OCI-LY7 (cell line): Measurements from ENCODE around the gene COPS9. TPM values are rescaled to one million over a fixed set of nuclear protein-coding genes. Genes with fewer than 3 reads are reported as not detected.

ENCODE experiments used
- BruUV-seq: library from RNA; stranded (reverse); fragments of 400-500 nt; replicated peaks from 2 replicates; lab custom pipeline; 2021; lab: Mats Ljungman, UMichigan
- CTCF ChIA-PET: fragments of 300-600 bp; sonication (Branson Sonifier 250); formaldehyde crosslinking; loops from one replicate; lab custom pipeline; 2022; ENCODE audit warnings: antibody characterized with exemption; ENCODE audit not compliant: unreplicated experiment; lab: Charles Lee
- POLR2A ChIA-PET: fragments of 300-600 bp; sonication (Branson Sonifier 250); formaldehyde crosslinking; loops from one replicate; lab custom pipeline; 2022; ENCODE audit warnings: antibody characterized with exemption; lab: Charles Lee
- DNase-seq: peaks from one replicate; pipeline ENCODE4 v3.0.0-alpha.2; 2015; ENCODE audit warnings: low spot score
- H2AFZ ChIP-seq: fragments of 200-600 bp; sonication (generic), shearing (Covaris generic); 2 replicates; pipeline ENCODE4 v1.6.1; 2014; ENCODE audit warnings: mild to moderate bottlenecking, antibody characterized with exemption, low read length, moderate library complexity
- H3K27ac ChIP-seq: fragments of 200-600 bp; sonication (generic); 2 replicates; pipeline ENCODE4 v1.5.1; 2014; ENCODE audit warnings: mixed run types, low read depth, mild to moderate bottlenecking, moderate library complexity, low read length, inconsistent platforms; ENCODE audit not compliant: poor library complexity, severe bottlenecking
- H3K36me3 ChIP-seq: fragments of 200-600 bp; sonication (generic); 2 replicates; pipeline ENCODE4 v1.6.1; 2014; ENCODE audit warnings: mild to moderate bottlenecking, antibody characterized with exemption, low read length, moderate library complexity, mixed read lengths; ENCODE audit not compliant: insufficient read depth
- H3K4me1 ChIP-seq: fragments of 200-600 bp; sonication (generic); 2 replicates; pipeline ENCODE4 v1.5.1; 2014; ENCODE audit warnings: mild to moderate bottlenecking, low read length; ENCODE audit not compliant: insufficient read depth, poor library complexity, severe bottlenecking
- H3K4me2 ChIP-seq: fragments of 200-600 bp; sonication (generic); 2 replicates; pipeline ENCODE4 v1.6.1; 2014; ENCODE audit warnings: mild to moderate bottlenecking, low read length
- H3K4me3 ChIP-seq: fragments of 200-600 bp; sonication (generic); 2 replicates; pipeline ENCODE4 v1.5.1; 2014; ENCODE audit warnings: mild to moderate bottlenecking, low read depth, low read length; ENCODE audit not compliant: poor library complexity, severe bottlenecking
- H3K79me2 ChIP-seq: fragments of 200-600 bp; sonication (generic); 2 replicates; pipeline ENCODE4 v1.6.1; 2016; ENCODE audit warnings: low read depth, mild to moderate bottlenecking, low read length, moderate library complexity, mixed read lengths; ENCODE audit not compliant: insufficient read depth
- H3K9me2 ChIP-seq: fragments of 200-600 bp; sonication (generic); 2 replicates; pipeline ENCODE4 v1.6.1; 2016; ENCODE audit warnings: mild to moderate bottlenecking, low read length, mixed read lengths; ENCODE audit not compliant: insufficient read depth
- H3K9me3 ChIP-seq: fragments of 200-600 bp; sonication (generic); 2 replicates; pipeline ENCODE4 v1.6.1; 2014; ENCODE audit warnings: mild to moderate bottlenecking, mixed run types, low read length, mixed read lengths
- H4K20me1 ChIP-seq: fragments of 200-600 bp; sonication (generic); 2 replicates; pipeline ENCODE4 v1.6.1; 2014; ENCODE audit warnings: mild to moderate bottlenecking, antibody characterized with exemption, low read length, moderate library complexity, mixed read lengths; ENCODE audit not compliant: insufficient read depth
- EZH2phosphoT487 ChIP-seq: fragments of 200-600 bp; sonication (generic); IDR thresholded peaks from 2 replicates; pipeline ENCODE4 v1.6.1; 2018; ENCODE audit warnings: low read depth, borderline replicate concordance, mild to moderate bottlenecking, mixed run types, antibody characterized with exemption, low read length, moderate library complexity, mixed read lengths
- intact Hi-C: fragments of 100-400 bp; cut with micrococcal nuclease; formaldehyde crosslinking; loops from one replicate; pipeline ENCODE4 v1.10.0; 2022; ENCODE audit not compliant: unreplicated experiment
- total RNA-seq, 2 experiments: library from RNA; depleted of rRNA in 1 of 2; stranded (reverse); fragments of >200 nt in 1 of 2; shearing (Covaris generic) in 1 of 2; gene quantifications; 2 replicates each; pipeline ENCODE4 v1.2.3, GENCODE V29; 2014 to 2022
- TF ChIP-seq, protein P1 (sequence below): fragments of 200-600 bp; sonication (generic); conservative IDR thresholded peaks from 2 replicates; pipeline ENCODE4 v1.5.1; 2014; ENCODE audit warnings: mild to moderate bottlenecking, antibody characterized with exemption, low read length, moderate library complexity, mixed read lengths

Gene COPS9
- total RNA-seq, 2 experiments from 2014 or later: 106 to 159 TPM

GRCh38 chr2:240182476-240182875 lies 46.4 kb upstream of the COPS9 start:
- TF ChIP-seq, protein P1, sequence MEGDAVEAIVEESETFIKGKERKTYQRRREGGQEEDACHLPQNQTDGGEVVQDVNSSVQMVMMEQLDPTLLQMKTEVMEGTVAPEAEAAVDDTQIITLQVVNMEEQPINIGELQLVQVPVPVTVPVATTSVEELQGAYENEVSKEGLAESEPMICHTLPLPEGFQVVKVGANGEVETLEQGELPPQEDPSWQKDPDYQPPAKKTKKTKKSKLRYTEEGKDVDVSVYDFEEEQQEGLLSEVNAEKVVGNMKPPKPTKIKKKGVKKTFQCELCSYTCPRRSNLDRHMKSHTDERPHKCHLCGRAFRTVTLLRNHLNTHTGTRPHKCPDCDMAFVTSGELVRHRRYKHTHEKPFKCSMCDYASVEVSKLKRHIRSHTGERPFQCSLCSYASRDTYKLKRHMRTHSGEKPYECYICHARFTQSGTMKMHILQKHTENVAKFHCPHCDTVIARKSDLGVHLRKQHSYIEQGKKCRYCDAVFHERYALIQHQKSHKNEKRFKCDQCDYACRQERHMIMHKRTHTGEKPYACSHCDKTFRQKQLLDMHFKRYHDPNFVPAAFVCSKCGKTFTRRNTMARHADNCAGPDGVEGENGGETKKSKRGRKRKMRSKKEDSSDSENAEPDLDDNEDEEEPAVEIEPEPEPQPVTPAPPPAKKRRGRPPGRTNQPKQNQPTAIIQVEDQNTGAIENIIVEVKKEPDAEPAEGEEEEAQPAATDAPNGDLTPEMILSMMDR: no peak
- no peak for TF ChIP-seq EZH2phosphoT487
- no TSS peak for BruUV-seq
- ChIA-PET POLR2A (no interaction called here), CTCF (interaction anchor here (0.5 kb wide), 1 partner anchor 273 kb away, joined by 3 read pairs; no protein-coding TSS in a partner anchor)
- Histone ChIP-seq H3K79me2 (no peaks in the 10 kb centered on the region), H3K36me3 (no peaks in the 10 kb centered on the region), H3K4me1 (no peaks in the 10 kb centered on the region), H3K27ac (no peak overlapping the region), H4K20me1 (no peaks in the 10 kb centered on the region), H2AFZ (no peak overlapping the region), H3K4me2 (no peak overlapping the region), H3K4me3 (no peak overlapping the region), H3K9me2 (no peaks in the 10 kb centered on the region), H3K9me3 (no peaks in the 10 kb centered on the region)
- intact Hi-C loops: no loop called here
- no peak for DNase-seq

- intact Hi-C loops: no loop called here
Measured at GRCh38 chr2:240182001-240182400, 45.9 kb upstream of the COPS9 start.

DNA sequence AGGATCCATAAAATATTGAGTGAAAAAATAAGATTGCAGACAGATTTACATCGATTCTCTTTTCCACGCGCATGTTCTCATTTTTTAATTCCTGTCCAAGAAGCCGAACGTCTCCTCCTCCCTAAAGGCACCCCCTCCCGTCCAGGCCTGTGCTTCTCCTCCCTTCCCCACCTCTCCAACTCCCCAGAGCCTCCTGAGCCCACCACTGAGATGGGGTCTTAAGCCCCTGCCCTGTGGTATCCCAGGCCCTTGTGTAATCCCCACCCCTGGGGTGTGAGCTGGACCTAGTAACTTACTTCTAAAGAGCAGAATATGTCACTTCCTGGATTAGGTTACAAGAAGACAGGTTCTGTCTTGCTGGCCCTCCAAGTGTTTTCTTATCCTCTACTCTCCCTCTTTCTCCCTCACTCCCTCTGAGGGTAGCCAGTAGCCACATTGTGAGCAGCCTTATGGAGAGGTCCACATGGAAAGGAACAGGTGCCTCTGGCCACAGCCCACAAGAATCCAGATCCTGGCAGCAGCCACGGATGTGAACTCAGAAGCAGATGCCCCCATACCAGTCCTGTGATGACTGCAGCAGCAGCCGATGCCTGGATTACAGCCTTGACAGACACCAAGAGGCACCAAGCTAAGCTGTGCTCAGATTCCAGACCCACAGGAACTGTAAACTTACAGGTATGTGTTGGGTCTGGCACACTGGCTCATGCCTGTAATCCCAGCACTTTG lies 44.0 kb upstream of the COPS9 start:
- Histone ChIP-seq H2AFZ (no peak overlapping the region), H4K20me1 (no peaks in the 10 kb centered on the region), H3K9me2 (no peaks in the 10 kb centered on the region), H3K4me2 (no peak overlapping the region), H3K9me3 (no peaks in the 10 kb centered on the region), H3K27ac (no peak overlapping the region), H3K79me2 (no peaks in the 10 kb centered on the region), H3K4me1 (no peaks in the 10 kb centered on the region), H3K4me3 (no peak overlapping the region), H3K36me3 (no peaks in the 10 kb centered on the region)
- intact Hi-C loops: no loop called here
- ChIA-PET CTCF (no interaction called here), POLR2A (no interaction called here)
- TF ChIP-seq, protein P1: no peak
- no peak for TF ChIP-seq EZH2phosphoT487
- no TSS peak for BruUV-seq
- DNase-seq: no peak

More at GRCh38 chr2:240182001-240182400, 45.9 kb upstream of the COPS9 start:
- no TSS peak for BruUV-seq
- H3K9me3 ChIP-seq: no peaks in the 10 kb centered on the region
- ChIA-PET POLR2A (no interaction called here), CTCF (no interaction called here)
- DNase-seq: no peak
- H3K27ac ChIP-seq: no peak overlapping the region
- H3K4me3 ChIP-seq: no peak overlapping the region
- H3K79me2 ChIP-seq: no peaks in the 10 kb centered on the region
- H3K4me1 ChIP-seq: no peaks in the 10 kb centered on the region
- H3K9me2 ChIP-seq: no peaks in the 10 kb centered on the region
- no peaks in the 10 kb centered on the region for H4K20me1 ChIP-seq
- no peak overlapping the region for H3K4me2 ChIP-seq
- TF ChIP-seq, protein P1: no peak
- no peak for TF ChIP-seq EZH2phosphoT487
- H3K36me3 ChIP-seq: no peaks in the 10 kb centered on the region
- no peak overlapping the region for H2AFZ ChIP-seq
